A172 (cell line): ENCODE measurements around the gene RNF8. TPM values are rescaled to one million over a fixed set of nuclear protein-coding genes. Genes with fewer than 3 reads are reported as not detected.

ENCODE experiments used
- total RNA-seq: library from RNA; depleted of rRNA; stranded (reverse); fragments of >200 nt; shearing (Covaris generic); gene quantifications from 2 replicates; pipeline ENCODE4 v1.2.3, GENCODE V29; 2014; rRNA removed

Gene RNF8
- total RNA-seq, 1 experiment from 2014 or later = 40.2 TPM

Other genes starting within 250 kb of the RNF8 start
- 10.6 and 20.7 TPM in 2 replicates for gene PIM1, start 183.8 kb upstream of the RNF8 start, total RNA-seq
- gene TBC1D22B, start 96.2 kb upstream of the RNF8 start, total RNA-seq = 3.4 and 4.2 TPM in 2 replicates
- gene TMEM217, start 95.8 kb upstream of the RNF8 start, total RNA-seq = 0.12 and 3.2 TPM in 2 replicates
- 24.1 and 26.3 TPM in 2 replicates for gene CMTR1, start 79.2 kb downstream of the RNF8 start, total RNA-seq
- 53.8 and 96.5 TPM in 2 replicates for gene CCDC167, start 145.9 kb downstream of the RNF8 start, total RNA-seq